Gastroesophageal sphincter (tissue), 3 donors: ENCODE data around the gene MRPL19.

Source experiments
- EP300 ChIP-seq: sonication (generic); formaldehyde crosslinking; IDR thresholded peaks from one replicate; pipeline ENCODE4 v1.6.1; 2017; ENCODE audit warnings: antibody characterized with exemption, mild to moderate bottlenecking
- POLR2A ChIP-seq, 2 donors: fragments of 450-650 bp; IDR thresholded peaks; one replicate each; pipeline ENCODE4 v1.6.1; 2017; ENCODE audit warnings: antibody characterized with exemption in 2 of 2, mild to moderate bottlenecking in 2 of 2, moderate library complexity in 1 of 2
- TF ChIP-seq, protein P1 (sequence below), 4 experiments: fragments of 200-600 bp in 2 of 4; fragments of 450-650 bp in 2 of 4; sonication (generic) in 1 of 4; IDR thresholded peaks; one replicate each; pipeline ENCODE4 v1.5.1; 2017 to 2019; ENCODE audit warnings: antibody characterized with exemption in 4 of 4, mild to moderate bottlenecking in 2 of 4, moderate library complexity in 2 of 4

DNA sequence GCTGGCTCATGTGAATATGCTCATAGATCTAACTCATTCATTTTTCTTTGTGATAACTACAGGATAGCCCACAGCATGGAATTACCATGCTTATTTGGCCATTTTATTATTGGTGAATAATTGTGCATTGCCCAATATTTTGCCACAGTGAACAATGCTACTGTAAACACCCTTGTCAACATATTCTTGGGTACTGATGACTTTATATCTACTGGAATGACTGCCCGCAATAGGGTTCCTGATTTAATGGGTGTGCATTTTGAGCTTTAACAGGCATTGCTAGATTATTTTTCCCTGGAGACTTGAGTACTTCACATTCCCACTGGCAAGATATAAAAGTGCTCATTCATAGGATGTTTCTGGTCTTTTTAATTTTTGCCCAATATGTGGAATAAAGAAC lies 43.1 kb upstream of the MRPL19 start:
- TF ChIP-seq POLR2A (IDR thresholded peaks at IDR 0.05) (no peak), EP300 (no peak)
- TF ChIP-seq, protein P1, sequence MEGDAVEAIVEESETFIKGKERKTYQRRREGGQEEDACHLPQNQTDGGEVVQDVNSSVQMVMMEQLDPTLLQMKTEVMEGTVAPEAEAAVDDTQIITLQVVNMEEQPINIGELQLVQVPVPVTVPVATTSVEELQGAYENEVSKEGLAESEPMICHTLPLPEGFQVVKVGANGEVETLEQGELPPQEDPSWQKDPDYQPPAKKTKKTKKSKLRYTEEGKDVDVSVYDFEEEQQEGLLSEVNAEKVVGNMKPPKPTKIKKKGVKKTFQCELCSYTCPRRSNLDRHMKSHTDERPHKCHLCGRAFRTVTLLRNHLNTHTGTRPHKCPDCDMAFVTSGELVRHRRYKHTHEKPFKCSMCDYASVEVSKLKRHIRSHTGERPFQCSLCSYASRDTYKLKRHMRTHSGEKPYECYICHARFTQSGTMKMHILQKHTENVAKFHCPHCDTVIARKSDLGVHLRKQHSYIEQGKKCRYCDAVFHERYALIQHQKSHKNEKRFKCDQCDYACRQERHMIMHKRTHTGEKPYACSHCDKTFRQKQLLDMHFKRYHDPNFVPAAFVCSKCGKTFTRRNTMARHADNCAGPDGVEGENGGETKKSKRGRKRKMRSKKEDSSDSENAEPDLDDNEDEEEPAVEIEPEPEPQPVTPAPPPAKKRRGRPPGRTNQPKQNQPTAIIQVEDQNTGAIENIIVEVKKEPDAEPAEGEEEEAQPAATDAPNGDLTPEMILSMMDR (IDR thresholded peaks at IDR 0.05) = no peak
